ENCODE data around the gene CASZ1.

Gene CASZ1

GRCh38 chr1:10615932-10616671 lies 180.3 kb downstream of the CASZ1 start:
- no peak for DNase-seq

GRCh38 chr1:10615332-10615731 lies 181.1 kb downstream of the CASZ1 start:
- DNase-seq: no peak

GRCh38 chr1:10614377-10615225 lies 181.8 kb downstream of the CASZ1 start:
- no peak for DNase-seq

- DNase-seq: no peak
Measured at GRCh38 chr1:10613861-10614260, 182.6 kb downstream of the CASZ1 start.

GRCh38 chr1:10613340-10613739 lies 183.1 kb downstream of the CASZ1 start:
- DNase-seq: no peak

- no peak for DNase-seq
Measured at GRCh38 chr1:10612436-10613160, 183.8 kb downstream of the CASZ1 start.

GRCh38 chr1:10610901-10611600 lies 185.4 kb downstream of the CASZ1 start:
- DNase-seq: no peak

GRCh38 chr1:10608690-10609089 lies 187.8 kb downstream of the CASZ1 start:
- DNase-seq: no peak

GRCh38 chr1:10607228-10607627 lies 189.2 kb downstream of the CASZ1 start:
- no peak for DNase-seq

- no peak for DNase-seq
Measured at GRCh38 chr1:10606064-10606463, 190.4 kb downstream of the CASZ1 start.

GRCh38 chr1:10604966-10605365 lies 191.5 kb downstream of the CASZ1 start:
- DNase-seq: no peak

GRCh38 chr1:10602936-10603335 lies 193.5 kb downstream of the CASZ1 start:
- no peak for DNase-seq

GRCh38 chr1:10601342-10602070 lies 194.9 kb downstream of the CASZ1 start:
- no peak for DNase-seq

GRCh38 chr1:10599194-10599861 lies 197.1 kb downstream of the CASZ1 start:
- DNase-seq: no peak

- no peak for DNase-seq
Measured at GRCh38 chr1:10598389-10598702, 198.1 kb downstream of the CASZ1 start.

GRCh38 chr1:10597492-10598388 lies 198.7 kb downstream of the CASZ1 start:
- no peak for DNase-seq

- no peak for DNase-seq
Measured at GRCh38 chr1:10596780-10597179, 199.7 kb downstream of the CASZ1 start.

- DNase-seq: no peak
Measured at GRCh38 chr1:10594595-10595223, 201.7 kb downstream of the CASZ1 start.

- no peak for DNase-seq
Measured at GRCh38 chr1:10593750-10594149, 202.7 kb downstream of the CASZ1 start.

- DNase-seq: no peak
Measured at GRCh38 chr1:10592373-10592772, 204.1 kb downstream of the CASZ1 start.

Measured in NCI-H1048 (cell line).